PFSK-1 (cell line): ENCODE data around the gene ARHGAP18.

ENCODE experiments used
- FOXP2 ChIP-seq: optimal IDR thresholded peaks from 2 replicates; pipeline ENCODE3; 2011; ENCODE audit warnings: borderline replicate concordance, control low read depth, inconsistent platforms; ENCODE audit not compliant: insufficient read depth; ENCODE audit errors: extremely low read length, extremely low read depth
- POLR2AphosphoS5 ChIP-seq: IDR thresholded peaks from 2 replicates; pipeline ENCODE4 v1.6.1; 2012; ENCODE audit warnings: low read depth, mild to moderate bottlenecking, control low read depth, low read length, moderate library complexity
- TAF1 ChIP-seq: IDR thresholded peaks from 2 replicates; pipeline ENCODE4 v1.6.1; 2012; ENCODE audit warnings: low read length, control low read depth, borderline replicate concordance; ENCODE audit not compliant: insufficient read depth
- TF ChIP-seq, protein P1 (sequence below), 2 experiments: IDR thresholded peaks; 2 replicates each; pipeline versions ENCODE4 v1.6.1 to v1.8.0; 2011 to 2012; ENCODE audit warnings: low read depth in 2 of 2, low read length in 2 of 2, control low read depth in 1 of 2, inconsistent platforms in 1 of 2, mild to moderate bottlenecking in 1 of 2, moderate library complexity in 1 of 2; ENCODE audit not compliant: insufficient read depth in 1 of 2

DNA sequence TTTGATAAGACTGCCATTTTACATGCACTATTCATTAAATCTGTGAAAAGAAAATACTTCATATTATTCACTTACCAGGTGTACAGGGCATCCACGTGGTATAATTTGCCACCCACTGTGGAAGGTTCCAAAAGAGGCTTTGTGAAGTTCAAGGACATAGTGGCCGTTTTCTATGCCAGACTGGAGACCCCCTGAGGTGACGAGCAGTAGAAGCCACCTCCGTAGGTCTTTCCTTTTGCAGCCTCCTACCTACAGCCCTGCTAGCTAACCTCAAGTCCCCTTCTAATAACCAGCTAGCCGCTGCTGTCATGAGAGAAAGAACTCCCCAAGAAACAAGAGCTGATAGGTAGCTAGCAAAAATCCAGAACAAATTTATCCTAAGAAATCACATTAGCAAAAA lies 110.5 kb downstream of the ARHGAP18 start:
- TF ChIP-seq, protein P1, sequence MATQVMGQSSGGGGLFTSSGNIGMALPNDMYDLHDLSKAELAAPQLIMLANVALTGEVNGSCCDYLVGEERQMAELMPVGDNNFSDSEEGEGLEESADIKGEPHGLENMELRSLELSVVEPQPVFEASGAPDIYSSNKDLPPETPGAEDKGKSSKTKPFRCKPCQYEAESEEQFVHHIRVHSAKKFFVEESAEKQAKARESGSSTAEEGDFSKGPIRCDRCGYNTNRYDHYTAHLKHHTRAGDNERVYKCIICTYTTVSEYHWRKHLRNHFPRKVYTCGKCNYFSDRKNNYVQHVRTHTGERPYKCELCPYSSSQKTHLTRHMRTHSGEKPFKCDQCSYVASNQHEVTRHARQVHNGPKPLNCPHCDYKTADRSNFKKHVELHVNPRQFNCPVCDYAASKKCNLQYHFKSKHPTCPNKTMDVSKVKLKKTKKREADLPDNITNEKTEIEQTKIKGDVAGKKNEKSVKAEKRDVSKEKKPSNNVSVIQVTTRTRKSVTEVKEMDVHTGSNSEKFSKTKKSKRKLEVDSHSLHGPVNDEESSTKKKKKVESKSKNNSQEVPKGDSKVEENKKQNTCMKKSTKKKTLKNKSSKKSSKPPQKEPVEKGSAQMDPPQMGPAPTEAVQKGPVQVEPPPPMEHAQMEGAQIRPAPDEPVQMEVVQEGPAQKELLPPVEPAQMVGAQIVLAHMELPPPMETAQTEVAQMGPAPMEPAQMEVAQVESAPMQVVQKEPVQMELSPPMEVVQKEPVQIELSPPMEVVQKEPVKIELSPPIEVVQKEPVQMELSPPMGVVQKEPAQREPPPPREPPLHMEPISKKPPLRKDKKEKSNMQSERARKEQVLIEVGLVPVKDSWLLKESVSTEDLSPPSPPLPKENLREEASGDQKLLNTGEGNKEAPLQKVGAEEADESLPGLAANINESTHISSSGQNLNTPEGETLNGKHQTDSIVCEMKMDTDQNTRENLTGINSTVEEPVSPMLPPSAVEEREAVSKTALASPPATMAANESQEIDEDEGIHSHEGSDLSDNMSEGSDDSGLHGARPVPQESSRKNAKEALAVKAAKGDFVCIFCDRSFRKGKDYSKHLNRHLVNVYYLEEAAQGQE (IDR thresholded peaks at IDR 0.05; ENCODE audit: insufficient read depth in 1 of 2, low read depth in 2 of 2, low read length in 2 of 2) = no peak
- TF ChIP-seq POLR2AphosphoS5 (no peak), TAF1 (no peak), FOXP2 (no peak)
